Osteocyte (in vitro differentiated cells): Measurements from ENCODE around the gene SCGB1A1. TPM values are rescaled to one million over a fixed set of nuclear protein-coding genes. Genes with fewer than 3 reads are reported as not detected.

Experiments used
- DNase-seq: peaks from one replicate; pipeline ENCODE4 v3.0.0; 2021; ENCODE audit warnings: mixed read lengths; ENCODE audit not compliant: unreplicated experiment; ENCODE audit errors: extremely low spot score
- H3K27ac Mint-ChIP-seq: one replicate; pipeline ENCODE4 v1.8.0; 2021; ENCODE audit warnings: mild to moderate bottlenecking, mixed read lengths; ENCODE audit not compliant: unreplicated experiment
- H3K27me3 Mint-ChIP-seq: one replicate; pipeline ENCODE4 v1.8.0; 2021; ENCODE audit warnings: mixed read lengths; ENCODE audit not compliant: unreplicated experiment
- H3K36me3 Mint-ChIP-seq: one replicate; pipeline ENCODE4 v1.8.0; 2021; ENCODE audit warnings: mixed read lengths; ENCODE audit not compliant: unreplicated experiment
- H3K4me1 Mint-ChIP-seq: one replicate; pipeline ENCODE4 v1.8.0; 2021; ENCODE audit warnings: mixed read lengths; ENCODE audit not compliant: unreplicated experiment
- H3K4me3 Mint-ChIP-seq: one replicate; pipeline ENCODE4 v1.8.0; 2021; ENCODE audit warnings: mild to moderate bottlenecking, moderate library complexity, mixed read lengths; ENCODE audit not compliant: unreplicated experiment
- H3K9me3 Mint-ChIP-seq: one replicate; pipeline ENCODE4 v1.8.0; 2021; ENCODE audit warnings: mixed read lengths; ENCODE audit not compliant: unreplicated experiment
- CTCF ChIP-seq: fragments of 200-600 bp; sonication (generic); IDR thresholded peaks from 2 replicates; pipeline ENCODE4 v1.5.0; 2021; ENCODE audit warnings: antibody characterized with exemption, mild to moderate bottlenecking, moderate library complexity
- total RNA-seq: library from RNA; stranded (reverse); gene quantifications from 2 replicates; pipeline ENCODE4 v1.2.1, GENCODE V29; 2021

SCGB1A1 gene
- total RNA-seq, 1 donor from 2014 or later = not detected

- Mint-ChIP-seq H3K4me1 (no peaks in the 10 kb centered on the region), H3K27me3 (no peaks in the 10 kb centered on the region), H3K4me3 (no peak overlapping the region), H3K27ac (no peak overlapping the region), H3K9me3 (no peaks in the 10 kb centered on the region), H3K36me3 (no peaks in the 10 kb centered on the region)
- no peak for DNase-seq
- no peak for TF ChIP-seq CTCF
Observed at GRCh38 chr11:62388999-62389398, 29.8 kb upstream of the SCGB1A1 start.

- H3K27ac Mint-ChIP-seq = no peak overlapping the region
- H3K4me1 Mint-ChIP-seq = peaks cover 8% of the 10 kb centered on the region
- no peaks in the 10 kb centered on the region for H3K9me3 Mint-ChIP-seq
- no peak for TF ChIP-seq CTCF
- H3K27me3 Mint-ChIP-seq = no peaks in the 10 kb centered on the region
- H3K4me3 Mint-ChIP-seq = no peak overlapping the region
- DNase-seq = no peak
- H3K36me3 Mint-ChIP-seq = no peaks in the 10 kb centered on the region
Observed at GRCh38 chr11:62390237-62390636, 28.6 kb upstream of the SCGB1A1 start.

- Mint-ChIP-seq H3K4me3 (no peak overlapping the region), H3K27me3 (no peaks in the 10 kb centered on the region), H3K36me3 (no peaks in the 10 kb centered on the region), H3K4me1 (peaks cover 11% of the 10 kb centered on the region), H3K9me3 (no peaks in the 10 kb centered on the region), H3K27ac (no peak overlapping the region)
- TF ChIP-seq CTCF = no peak
- DNase-seq = no peak
Observed at GRCh38 chr11:62390722-62391121, 28.1 kb upstream of the SCGB1A1 start.

- Mint-ChIP-seq H3K27ac (no peak overlapping the region), H3K27me3 (no peaks in the 10 kb centered on the region), H3K4me1 (peaks cover 11% of the 10 kb centered on the region), H3K9me3 (no peaks in the 10 kb centered on the region), H3K36me3 (no peaks in the 10 kb centered on the region), H3K4me3 (no peak overlapping the region)
- TF ChIP-seq CTCF = no peak
- no peak for DNase-seq
Observed at GRCh38 chr11:62391642-62392425, 27.0 kb upstream of the SCGB1A1 start.

GRCh38 chr11:62392506-62392905 is 26.3 kb upstream of the SCGB1A1 start:
- Mint-ChIP-seq H3K9me3 (no peaks in the 10 kb centered on the region), H3K4me1 (peaks cover 11% of the 10 kb centered on the region), H3K4me3 (no peak overlapping the region), H3K27ac (no peak overlapping the region), H3K27me3 (no peaks in the 10 kb centered on the region), H3K36me3 (no peaks in the 10 kb centered on the region)
- no peak for DNase-seq
- TF ChIP-seq CTCF = no peak
